ENCODE measurements around the gene GNA12. TPM values are rescaled to one million over a fixed set of nuclear protein-coding genes. Genes with fewer than 3 reads are reported as not detected.
"Not testable (repeated sequence)": the region's sequence is repeated elsewhere in the genome, so short reads cannot be mapped to it uniquely, and the experiment has no call there.

Gene GNA12
- total and polyA plus RNA-seq, 9 of the 15 experiments (the other 6 are each of a cell fraction or from before 2014, with no cell fraction given), result 0.65 to 32.7 (median 9.6) TPM

DNA sequence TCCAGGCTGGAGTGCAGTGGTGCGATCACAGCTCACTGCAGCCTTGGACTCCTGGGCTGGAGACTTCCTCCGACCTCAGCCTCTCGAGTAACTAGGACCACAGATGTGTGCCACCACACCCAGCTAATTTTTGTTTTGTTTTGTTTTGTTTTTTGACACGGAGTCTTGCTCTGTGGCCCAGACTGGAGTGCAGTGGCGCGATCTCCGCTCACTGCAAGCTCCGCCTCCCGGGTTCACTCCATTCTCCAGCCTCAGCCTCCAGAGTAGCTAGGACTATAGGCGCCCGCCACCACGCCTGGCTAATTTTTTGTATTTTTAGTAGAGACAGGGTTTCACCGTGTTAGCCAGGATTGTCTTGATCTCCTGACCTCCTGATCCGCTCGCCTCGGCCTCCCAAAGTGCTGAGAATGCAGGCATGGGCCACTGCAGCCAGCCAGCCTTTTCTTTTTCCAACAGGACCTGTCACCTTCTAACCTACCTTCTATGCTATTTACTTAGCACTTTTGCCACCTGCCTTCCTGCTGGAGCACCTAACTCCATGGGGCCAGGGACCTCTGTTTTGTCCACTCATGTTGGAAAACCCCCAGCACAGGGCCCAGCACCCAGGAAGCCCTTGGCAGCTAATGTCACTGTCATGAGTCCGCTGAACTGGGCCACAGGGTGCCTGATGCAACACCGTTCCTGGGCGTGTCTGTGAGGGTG is 150.5 kb downstream of the GNA12 start (continued):
- TF ChIP-seq, protein P1, sequence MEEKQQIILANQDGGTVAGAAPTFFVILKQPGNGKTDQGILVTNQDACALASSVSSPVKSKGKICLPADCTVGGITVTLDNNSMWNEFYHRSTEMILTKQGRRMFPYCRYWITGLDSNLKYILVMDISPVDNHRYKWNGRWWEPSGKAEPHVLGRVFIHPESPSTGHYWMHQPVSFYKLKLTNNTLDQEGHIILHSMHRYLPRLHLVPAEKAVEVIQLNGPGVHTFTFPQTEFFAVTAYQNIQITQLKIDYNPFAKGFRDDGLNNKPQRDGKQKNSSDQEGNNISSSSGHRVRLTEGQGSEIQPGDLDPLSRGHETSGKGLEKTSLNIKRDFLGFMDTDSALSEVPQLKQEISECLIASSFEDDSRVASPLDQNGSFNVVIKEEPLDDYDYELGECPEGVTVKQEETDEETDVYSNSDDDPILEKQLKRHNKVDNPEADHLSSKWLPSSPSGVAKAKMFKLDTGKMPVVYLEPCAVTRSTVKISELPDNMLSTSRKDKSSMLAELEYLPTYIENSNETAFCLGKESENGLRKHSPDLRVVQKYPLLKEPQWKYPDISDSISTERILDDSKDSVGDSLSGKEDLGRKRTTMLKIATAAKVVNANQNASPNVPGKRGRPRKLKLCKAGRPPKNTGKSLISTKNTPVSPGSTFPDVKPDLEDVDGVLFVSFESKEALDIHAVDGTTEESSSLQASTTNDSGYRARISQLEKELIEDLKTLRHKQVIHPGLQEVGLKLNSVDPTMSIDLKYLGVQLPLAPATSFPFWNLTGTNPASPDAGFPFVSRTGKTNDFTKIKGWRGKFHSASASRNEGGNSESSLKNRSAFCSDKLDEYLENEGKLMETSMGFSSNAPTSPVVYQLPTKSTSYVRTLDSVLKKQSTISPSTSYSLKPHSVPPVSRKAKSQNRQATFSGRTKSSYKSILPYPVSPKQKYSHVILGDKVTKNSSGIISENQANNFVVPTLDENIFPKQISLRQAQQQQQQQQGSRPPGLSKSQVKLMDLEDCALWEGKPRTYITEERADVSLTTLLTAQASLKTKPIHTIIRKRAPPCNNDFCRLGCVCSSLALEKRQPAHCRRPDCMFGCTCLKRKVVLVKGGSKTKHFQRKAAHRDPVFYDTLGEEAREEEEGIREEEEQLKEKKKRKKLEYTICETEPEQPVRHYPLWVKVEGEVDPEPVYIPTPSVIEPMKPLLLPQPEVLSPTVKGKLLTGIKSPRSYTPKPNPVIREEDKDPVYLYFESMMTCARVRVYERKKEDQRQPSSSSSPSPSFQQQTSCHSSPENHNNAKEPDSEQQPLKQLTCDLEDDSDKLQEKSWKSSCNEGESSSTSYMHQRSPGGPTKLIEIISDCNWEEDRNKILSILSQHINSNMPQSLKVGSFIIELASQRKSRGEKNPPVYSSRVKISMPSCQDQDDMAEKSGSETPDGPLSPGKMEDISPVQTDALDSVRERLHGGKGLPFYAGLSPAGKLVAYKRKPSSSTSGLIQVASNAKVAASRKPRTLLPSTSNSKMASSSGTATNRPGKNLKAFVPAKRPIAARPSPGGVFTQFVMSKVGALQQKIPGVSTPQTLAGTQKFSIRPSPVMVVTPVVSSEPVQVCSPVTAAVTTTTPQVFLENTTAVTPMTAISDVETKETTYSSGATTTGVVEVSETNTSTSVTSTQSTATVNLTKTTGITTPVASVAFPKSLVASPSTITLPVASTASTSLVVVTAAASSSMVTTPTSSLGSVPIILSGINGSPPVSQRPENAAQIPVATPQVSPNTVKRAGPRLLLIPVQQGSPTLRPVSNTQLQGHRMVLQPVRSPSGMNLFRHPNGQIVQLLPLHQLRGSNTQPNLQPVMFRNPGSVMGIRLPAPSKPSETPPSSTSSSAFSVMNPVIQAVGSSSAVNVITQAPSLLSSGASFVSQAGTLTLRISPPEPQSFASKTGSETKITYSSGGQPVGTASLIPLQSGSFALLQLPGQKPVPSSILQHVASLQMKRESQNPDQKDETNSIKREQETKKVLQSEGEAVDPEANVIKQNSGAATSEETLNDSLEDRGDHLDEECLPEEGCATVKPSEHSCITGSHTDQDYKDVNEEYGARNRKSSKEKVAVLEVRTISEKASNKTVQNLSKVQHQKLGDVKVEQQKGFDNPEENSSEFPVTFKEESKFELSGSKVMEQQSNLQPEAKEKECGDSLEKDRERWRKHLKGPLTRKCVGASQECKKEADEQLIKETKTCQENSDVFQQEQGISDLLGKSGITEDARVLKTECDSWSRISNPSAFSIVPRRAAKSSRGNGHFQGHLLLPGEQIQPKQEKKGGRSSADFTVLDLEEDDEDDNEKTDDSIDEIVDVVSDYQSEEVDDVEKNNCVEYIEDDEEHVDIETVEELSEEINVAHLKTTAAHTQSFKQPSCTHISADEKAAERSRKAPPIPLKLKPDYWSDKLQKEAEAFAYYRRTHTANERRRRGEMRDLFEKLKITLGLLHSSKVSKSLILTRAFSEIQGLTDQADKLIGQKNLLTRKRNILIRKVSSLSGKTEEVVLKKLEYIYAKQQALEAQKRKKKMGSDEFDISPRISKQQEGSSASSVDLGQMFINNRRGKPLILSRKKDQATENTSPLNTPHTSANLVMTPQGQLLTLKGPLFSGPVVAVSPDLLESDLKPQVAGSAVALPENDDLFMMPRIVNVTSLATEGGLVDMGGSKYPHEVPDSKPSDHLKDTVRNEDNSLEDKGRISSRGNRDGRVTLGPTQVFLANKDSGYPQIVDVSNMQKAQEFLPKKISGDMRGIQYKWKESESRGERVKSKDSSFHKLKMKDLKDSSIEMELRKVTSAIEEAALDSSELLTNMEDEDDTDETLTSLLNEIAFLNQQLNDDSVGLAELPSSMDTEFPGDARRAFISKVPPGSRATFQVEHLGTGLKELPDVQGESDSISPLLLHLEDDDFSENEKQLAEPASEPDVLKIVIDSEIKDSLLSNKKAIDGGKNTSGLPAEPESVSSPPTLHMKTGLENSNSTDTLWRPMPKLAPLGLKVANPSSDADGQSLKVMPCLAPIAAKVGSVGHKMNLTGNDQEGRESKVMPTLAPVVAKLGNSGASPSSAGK (IDR thresholded peaks at IDR 0.05), result peak; percentile 41
- TF ChIP-seq, protein P2, sequence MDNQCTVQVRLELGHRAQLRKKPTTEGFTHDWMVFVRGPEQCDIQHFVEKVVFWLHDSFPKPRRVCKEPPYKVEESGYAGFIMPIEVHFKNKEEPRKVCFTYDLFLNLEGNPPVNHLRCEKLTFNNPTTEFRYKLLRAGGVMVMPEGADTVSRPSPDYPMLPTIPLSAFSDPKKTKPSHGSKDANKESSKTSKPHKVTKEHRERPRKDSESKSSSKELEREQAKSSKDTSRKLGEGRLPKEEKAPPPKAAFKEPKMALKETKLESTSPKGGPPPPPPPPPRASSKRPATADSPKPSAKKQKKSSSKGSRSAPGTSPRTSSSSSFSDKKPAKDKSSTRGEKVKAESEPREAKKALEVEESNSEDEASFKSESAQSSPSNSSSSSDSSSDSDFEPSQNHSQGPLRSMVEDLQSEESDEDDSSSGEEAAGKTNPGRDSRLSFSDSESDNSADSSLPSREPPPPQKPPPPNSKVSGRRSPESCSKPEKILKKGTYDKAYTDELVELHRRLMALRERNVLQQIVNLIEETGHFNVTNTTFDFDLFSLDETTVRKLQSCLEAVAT (IDR thresholded peaks at IDR 0.05), result peak in 1 of 2 experiments; percentile 72; a peak in 1 of 4 replicates
- not testable (repeated sequence) for TF ChIP-seq NR2C1 (IDR thresholded peaks at IDR 0.05); JUN (CRISPR knock-in tag; IDR thresholded peaks at IDR 0.05; ENCODE audit: borderline replicate concordance)
- TF ChIP-seq NR2C1 (tag; IDR thresholded peaks at IDR 0.05) (peak; percentile 33; the same call in 1 of the 2 replicates), C11orf30 (IDR thresholded peaks at IDR 0.05; ENCODE audit: low read depth) (peak; percentile 51; the same call in 1 of the 2 replicates), CXXC5 (CRISPR knock-in tag; IDR thresholded peaks at IDR 0.05) (0 out of 2 replicates have a peak, but pooled peaks have one; percentile 39), JUN (IDR thresholded peaks at IDR 0.05; ENCODE audit: borderline replicate concordance, low read depth, low read length) (0 out of 2 replicates have a peak, but pooled peaks have one; percentile 30), BACH1 (tag; IDR thresholded peaks at IDR 0.05) (peak; percentile 78; the same call in 1 of the 2 replicates)
- TF ChIP-seq, protein P3, sequence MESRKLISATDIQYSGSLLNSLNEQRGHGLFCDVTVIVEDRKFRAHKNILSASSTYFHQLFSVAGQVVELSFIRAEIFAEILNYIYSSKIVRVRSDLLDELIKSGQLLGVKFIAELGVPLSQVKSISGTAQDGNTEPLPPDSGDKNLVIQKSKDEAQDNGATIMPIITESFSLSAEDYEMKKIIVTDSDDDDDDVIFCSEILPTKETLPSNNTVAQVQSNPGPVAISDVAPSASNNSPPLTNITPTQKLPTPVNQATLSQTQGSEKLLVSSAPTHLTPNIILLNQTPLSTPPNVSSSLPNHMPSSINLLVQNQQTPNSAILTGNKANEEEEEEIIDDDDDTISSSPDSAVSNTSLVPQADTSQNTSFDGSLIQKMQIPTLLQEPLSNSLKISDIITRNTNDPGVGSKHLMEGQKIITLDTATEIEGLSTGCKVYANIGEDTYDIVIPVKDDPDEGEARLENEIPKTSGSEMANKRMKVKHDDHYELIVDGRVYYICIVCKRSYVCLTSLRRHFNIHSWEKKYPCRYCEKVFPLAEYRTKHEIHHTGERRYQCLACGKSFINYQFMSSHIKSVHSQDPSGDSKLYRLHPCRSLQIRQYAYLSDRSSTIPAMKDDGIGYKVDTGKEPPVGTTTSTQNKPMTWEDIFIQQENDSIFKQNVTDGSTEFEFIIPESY (CRISPR knock-in tag; IDR thresholded peaks at IDR 0.05), result peak; percentile 81
- TF ChIP-seq, protein P4, sequence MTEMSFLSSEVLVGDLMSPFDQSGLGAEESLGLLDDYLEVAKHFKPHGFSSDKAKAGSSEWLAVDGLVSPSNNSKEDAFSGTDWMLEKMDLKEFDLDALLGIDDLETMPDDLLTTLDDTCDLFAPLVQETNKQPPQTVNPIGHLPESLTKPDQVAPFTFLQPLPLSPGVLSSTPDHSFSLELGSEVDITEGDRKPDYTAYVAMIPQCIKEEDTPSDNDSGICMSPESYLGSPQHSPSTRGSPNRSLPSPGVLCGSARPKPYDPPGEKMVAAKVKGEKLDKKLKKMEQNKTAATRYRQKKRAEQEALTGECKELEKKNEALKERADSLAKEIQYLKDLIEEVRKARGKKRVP (CRISPR knock-in tag; IDR thresholded peaks at IDR 0.05), result peak; percentile 58; the same call in 1 of the 2 replicates

All from K562 (cell line).